BLaER1 (cell line): Measurements from ENCODE around the gene COL6A1.

Experiments
- H3K27ac ChIP-seq: shearing (Covaris generic); formaldehyde crosslinking; 2 replicates; pipeline ENCODE4 v1.8.1; 2022
- H3K27me3 ChIP-seq: shearing (Covaris generic); formaldehyde crosslinking; 2 replicates; pipeline ENCODE4 v1.8.1; 2022
- H3K36me3 ChIP-seq: shearing (Covaris generic); formaldehyde crosslinking; 2 replicates; pipeline ENCODE4 v1.8.1; 2022
- H3K4me1 ChIP-seq: shearing (Covaris generic); formaldehyde crosslinking; 2 replicates; pipeline ENCODE4 v1.8.1; 2022
- H3K4me2 ChIP-seq: shearing (Covaris generic); formaldehyde crosslinking; 2 replicates; pipeline ENCODE4 v1.8.1; 2022
- H3K4me3 ChIP-seq: shearing (Covaris generic); formaldehyde crosslinking; 2 replicates; pipeline ENCODE4 v1.8.1; 2022
- H3K9ac ChIP-seq: shearing (Covaris generic); formaldehyde crosslinking; 2 replicates; pipeline ENCODE4 v1.8.1; 2022
- H3K9me3 ChIP-seq: shearing (Covaris generic); formaldehyde crosslinking; 2 replicates; pipeline ENCODE4 v1.8.1; 2022
- H4K20me1 ChIP-seq: shearing (Covaris generic); formaldehyde crosslinking; 2 replicates; pipeline ENCODE4 v1.8.1; 2022
- Cebpa-rat ChIP-seq: shearing (Covaris generic); IDR thresholded peaks from 2 replicates; pipeline ENCODE4 v1.8.1; 2022

The COL6A1 gene

GRCh38 chr21:46052703-46053651 lies 71.4 kb downstream of the COL6A1 start:
- Histone ChIP-seq H3K4me2 (no peak overlapping the region), H3K4me3 (no peak overlapping the region), H3K9ac (no peak overlapping the region), H3K4me1 (peaks cover 36% of the 10 kb centered on the region), H4K20me1 (peaks cover 28% of the 10 kb centered on the region), H3K27ac (no peak overlapping the region), H3K9me3 (no peaks in the 10 kb centered on the region), H3K36me3 (no peaks in the 10 kb centered on the region), H3K27me3 (peaks cover 33% of the 10 kb centered on the region)
- TF ChIP-seq Cebpa-rat = no peak

GRCh38 chr21:46054031-46054430 lies 72.5 kb downstream of the COL6A1 start:
- TF ChIP-seq Cebpa-rat = no peak
- H4K20me1 ChIP-seq = peaks cover 28% of the 10 kb centered on the region

GRCh38 chr21:46054451-46054881 lies 72.9 kb downstream of the COL6A1 start:
- Histone ChIP-seq H3K4me2 (no peak overlapping the region), H3K27ac (no peak overlapping the region)

More at GRCh38 chr21:46054031-46054430, 72.5 kb downstream of the COL6A1 start:
- no peak overlapping the region for H3K4me2 ChIP-seq
- no peaks in the 10 kb centered on the region for H3K36me3 ChIP-seq
- H3K9ac ChIP-seq = no peak overlapping the region
- H3K4me1 ChIP-seq = peaks cover 43% of the 10 kb centered on the region
- H3K27me3 ChIP-seq = peaks cover 41% of the 10 kb centered on the region
- no peaks in the 10 kb centered on the region for H3K9me3 ChIP-seq
- no peak overlapping the region for H3K27ac ChIP-seq
- no peak overlapping the region for H3K4me3 ChIP-seq

More at GRCh38 chr21:46054451-46054881, 72.9 kb downstream of the COL6A1 start:
- H3K36me3 ChIP-seq = no peaks in the 10 kb centered on the region
- no peak overlapping the region for H3K9ac ChIP-seq
- no peaks in the 10 kb centered on the region for H3K9me3 ChIP-seq
- H3K4me1 ChIP-seq = peaks cover 41% of the 10 kb centered on the region
- no peak overlapping the region for H3K4me3 ChIP-seq
- TF ChIP-seq Cebpa-rat = no peak
- H4K20me1 ChIP-seq = peaks cover 28% of the 10 kb centered on the region
- H3K27me3 ChIP-seq = peaks cover 41% of the 10 kb centered on the region
